Measurements from ENCODE around the gene ANKRD27. TPM values are rescaled to one million over a fixed set of nuclear protein-coding genes. Genes with fewer than 3 reads are reported as not detected.

Gene ANKRD27
- polyA plus RNA-seq, 1 of the 3 experiments (the other 2 are of a cell fraction) = 16.5 TPM

DNA sequence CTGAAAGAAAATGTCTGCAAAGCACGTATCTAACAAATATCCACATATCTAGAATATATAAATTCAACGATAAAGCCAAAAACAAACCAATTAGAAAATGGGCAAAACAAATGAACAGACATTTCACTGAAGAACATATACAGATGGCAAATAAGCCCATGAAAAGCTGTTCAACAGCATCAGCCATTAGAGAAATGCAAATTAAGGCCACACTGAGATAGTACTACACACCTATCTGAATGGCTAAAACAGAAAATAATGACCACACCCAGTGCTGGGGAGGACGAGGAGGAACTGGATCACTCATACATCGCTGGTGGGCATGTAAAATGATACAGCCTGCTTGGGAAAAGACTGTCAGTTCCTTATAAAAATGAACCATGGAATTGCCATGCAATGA, 62.0 kb downstream of the ANKRD27 start:
- ChIA-PET CTCF (interaction anchor here (1.5 kb wide), 1 partner anchor 13 kb away, joined by 6 read pairs; no protein-coding TSS in a partner anchor), POLR2A (no interaction called here)
- Histone ChIP-seq H3K79me2 (ENCODE audit: insufficient read depth) (no peaks in the 10 kb centered on the region), H3K9me3 (no peaks in the 10 kb centered on the region), H3K4me2 (no peak overlapping the region), H3K9me2 (no peaks in the 10 kb centered on the region), H3K27me3 (ENCODE audit: insufficient read depth) (no peaks in the 10 kb centered on the region), H3K4me3 (ENCODE audit: low read depth in 2 of 2, low read length in 1 of 2) (no peak overlapping the region), H3K27ac (ENCODE audit: low read depth in 2 of 2, low read length in 1 of 2) (no peak overlapping the region), H3K9ac (no peak overlapping the region), H2AFZ (ENCODE audit: low read depth) (no peak overlapping the region), H3F3A (replicated peaks; ENCODE audit: insufficient read depth) (no peaks in the 10 kb centered on the region), H4K20me1 (ENCODE audit: insufficient read depth) (no peaks in the 10 kb centered on the region), H3K4me1 (ENCODE audit: control insufficient read depth in 1 of 2, insufficient read depth in 2 of 2, low read depth in 1 of 2, low read length in 1 of 2) (peaks cover 0 to 3% of the 10 kb centered on the region in 2 experiments; a peak in 1 of 4 replicates), H3K36me3 (replicated peaks in 1 of 2; ENCODE audit: control insufficient read depth in 1 of 2, insufficient read depth in 2 of 2, low read length in 1 of 2) (peaks cover 33 to 44% of the 10 kb centered on the region in 2 experiments)
- TF ChIP-seq CHD2 (IDR thresholded peaks at IDR 0.05; ENCODE audit: low read length, partially characterized antibody) (no peak), RCOR1 (IDR thresholded peaks at IDR 0.05; ENCODE audit: low read length) (no peak), GABPA (IDR thresholded peaks at IDR 0.05; ENCODE audit: low read depth) (no peak), EP300 (IDR thresholded peaks at IDR 0.05; ENCODE audit: borderline replicate concordance in 1 of 2, low read depth in 1 of 2, low read length in 1 of 2) (no peak), GATA2 (CRISPR knock-in tag; IDR thresholded peaks at IDR 0.05) (no peak), SIN3A (IDR thresholded peaks at IDR 0.05; ENCODE audit: borderline replicate concordance, low read depth, low read length) (no peak), SMC3 (IDR thresholded peaks at IDR 0.05; ENCODE audit: low read depth, low read length) (no peak), RAD21 (IDR thresholded peaks at IDR 0.05; ENCODE audit: low read length) (no peak), EZH2phosphoT487 (IDR thresholded peaks at IDR 0.05; ENCODE audit: borderline replicate concordance, low read depth) (no peak), NFIC (IDR thresholded peaks at IDR 0.05; ENCODE audit: borderline replicate concordance) (no peak), TAF1 (IDR thresholded peaks at IDR 0.05; ENCODE audit: borderline replicate concordance, low read depth, low read length) (no peak), RXRA (IDR thresholded peaks at IDR 0.05; ENCODE audit: borderline replicate concordance, low read depth) (no peak)
- TF ChIP-seq, protein P1, sequence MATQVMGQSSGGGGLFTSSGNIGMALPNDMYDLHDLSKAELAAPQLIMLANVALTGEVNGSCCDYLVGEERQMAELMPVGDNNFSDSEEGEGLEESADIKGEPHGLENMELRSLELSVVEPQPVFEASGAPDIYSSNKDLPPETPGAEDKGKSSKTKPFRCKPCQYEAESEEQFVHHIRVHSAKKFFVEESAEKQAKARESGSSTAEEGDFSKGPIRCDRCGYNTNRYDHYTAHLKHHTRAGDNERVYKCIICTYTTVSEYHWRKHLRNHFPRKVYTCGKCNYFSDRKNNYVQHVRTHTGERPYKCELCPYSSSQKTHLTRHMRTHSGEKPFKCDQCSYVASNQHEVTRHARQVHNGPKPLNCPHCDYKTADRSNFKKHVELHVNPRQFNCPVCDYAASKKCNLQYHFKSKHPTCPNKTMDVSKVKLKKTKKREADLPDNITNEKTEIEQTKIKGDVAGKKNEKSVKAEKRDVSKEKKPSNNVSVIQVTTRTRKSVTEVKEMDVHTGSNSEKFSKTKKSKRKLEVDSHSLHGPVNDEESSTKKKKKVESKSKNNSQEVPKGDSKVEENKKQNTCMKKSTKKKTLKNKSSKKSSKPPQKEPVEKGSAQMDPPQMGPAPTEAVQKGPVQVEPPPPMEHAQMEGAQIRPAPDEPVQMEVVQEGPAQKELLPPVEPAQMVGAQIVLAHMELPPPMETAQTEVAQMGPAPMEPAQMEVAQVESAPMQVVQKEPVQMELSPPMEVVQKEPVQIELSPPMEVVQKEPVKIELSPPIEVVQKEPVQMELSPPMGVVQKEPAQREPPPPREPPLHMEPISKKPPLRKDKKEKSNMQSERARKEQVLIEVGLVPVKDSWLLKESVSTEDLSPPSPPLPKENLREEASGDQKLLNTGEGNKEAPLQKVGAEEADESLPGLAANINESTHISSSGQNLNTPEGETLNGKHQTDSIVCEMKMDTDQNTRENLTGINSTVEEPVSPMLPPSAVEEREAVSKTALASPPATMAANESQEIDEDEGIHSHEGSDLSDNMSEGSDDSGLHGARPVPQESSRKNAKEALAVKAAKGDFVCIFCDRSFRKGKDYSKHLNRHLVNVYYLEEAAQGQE (IDR thresholded peaks at IDR 0.05; ENCODE audit: low read depth, low read length) = no peak
- TF ChIP-seq, protein P2, sequence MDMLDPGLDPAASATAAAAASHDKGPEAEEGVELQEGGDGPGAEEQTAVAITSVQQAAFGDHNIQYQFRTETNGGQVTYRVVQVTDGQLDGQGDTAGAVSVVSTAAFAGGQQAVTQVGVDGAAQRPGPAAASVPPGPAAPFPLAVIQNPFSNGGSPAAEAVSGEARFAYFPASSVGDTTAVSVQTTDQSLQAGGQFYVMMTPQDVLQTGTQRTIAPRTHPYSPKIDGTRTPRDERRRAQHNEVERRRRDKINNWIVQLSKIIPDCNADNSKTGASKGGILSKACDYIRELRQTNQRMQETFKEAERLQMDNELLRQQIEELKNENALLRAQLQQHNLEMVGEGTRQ (IDR thresholded peaks at IDR 0.05; ENCODE audit: borderline replicate concordance, low read depth, low read length) = no peak
- TF ChIP-seq, protein P3, sequence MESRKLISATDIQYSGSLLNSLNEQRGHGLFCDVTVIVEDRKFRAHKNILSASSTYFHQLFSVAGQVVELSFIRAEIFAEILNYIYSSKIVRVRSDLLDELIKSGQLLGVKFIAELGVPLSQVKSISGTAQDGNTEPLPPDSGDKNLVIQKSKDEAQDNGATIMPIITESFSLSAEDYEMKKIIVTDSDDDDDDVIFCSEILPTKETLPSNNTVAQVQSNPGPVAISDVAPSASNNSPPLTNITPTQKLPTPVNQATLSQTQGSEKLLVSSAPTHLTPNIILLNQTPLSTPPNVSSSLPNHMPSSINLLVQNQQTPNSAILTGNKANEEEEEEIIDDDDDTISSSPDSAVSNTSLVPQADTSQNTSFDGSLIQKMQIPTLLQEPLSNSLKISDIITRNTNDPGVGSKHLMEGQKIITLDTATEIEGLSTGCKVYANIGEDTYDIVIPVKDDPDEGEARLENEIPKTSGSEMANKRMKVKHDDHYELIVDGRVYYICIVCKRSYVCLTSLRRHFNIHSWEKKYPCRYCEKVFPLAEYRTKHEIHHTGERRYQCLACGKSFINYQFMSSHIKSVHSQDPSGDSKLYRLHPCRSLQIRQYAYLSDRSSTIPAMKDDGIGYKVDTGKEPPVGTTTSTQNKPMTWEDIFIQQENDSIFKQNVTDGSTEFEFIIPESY (IDR thresholded peaks at IDR 0.05; ENCODE audit: borderline replicate concordance, low read depth) = no peak
- DNase-seq = no peak
- 85% methylated on average over 4 of the region's 4 CpGs for WGBS (ENCODE audit: low lambda C conversion rate)

All from SK-N-SH (cell line).